GM18505 (cell line): ENCODE data around the gene DFFA.
"Not testable (repeated sequence)": the region's sequence is repeated elsewhere in the genome, so short reads cannot be mapped to it uniquely, and the experiment has no call there.

ENCODE experiments used
- ATAC-seq: cut with Tn5 transposase; IDR thresholded peaks from one replicate; pipeline ENCODE4 v1.9.1; 2021; ENCODE audit not compliant: unreplicated experiment
- POLR2A ChIP-seq: IDR thresholded peaks from 4 replicates; pipeline ENCODE4 v1.6.1; 2011; ENCODE audit warnings: borderline replicate concordance; ENCODE audit not compliant: insufficient read depth, insufficient read length; ENCODE audit errors: extremely low read depth

DFFA gene

DNA sequence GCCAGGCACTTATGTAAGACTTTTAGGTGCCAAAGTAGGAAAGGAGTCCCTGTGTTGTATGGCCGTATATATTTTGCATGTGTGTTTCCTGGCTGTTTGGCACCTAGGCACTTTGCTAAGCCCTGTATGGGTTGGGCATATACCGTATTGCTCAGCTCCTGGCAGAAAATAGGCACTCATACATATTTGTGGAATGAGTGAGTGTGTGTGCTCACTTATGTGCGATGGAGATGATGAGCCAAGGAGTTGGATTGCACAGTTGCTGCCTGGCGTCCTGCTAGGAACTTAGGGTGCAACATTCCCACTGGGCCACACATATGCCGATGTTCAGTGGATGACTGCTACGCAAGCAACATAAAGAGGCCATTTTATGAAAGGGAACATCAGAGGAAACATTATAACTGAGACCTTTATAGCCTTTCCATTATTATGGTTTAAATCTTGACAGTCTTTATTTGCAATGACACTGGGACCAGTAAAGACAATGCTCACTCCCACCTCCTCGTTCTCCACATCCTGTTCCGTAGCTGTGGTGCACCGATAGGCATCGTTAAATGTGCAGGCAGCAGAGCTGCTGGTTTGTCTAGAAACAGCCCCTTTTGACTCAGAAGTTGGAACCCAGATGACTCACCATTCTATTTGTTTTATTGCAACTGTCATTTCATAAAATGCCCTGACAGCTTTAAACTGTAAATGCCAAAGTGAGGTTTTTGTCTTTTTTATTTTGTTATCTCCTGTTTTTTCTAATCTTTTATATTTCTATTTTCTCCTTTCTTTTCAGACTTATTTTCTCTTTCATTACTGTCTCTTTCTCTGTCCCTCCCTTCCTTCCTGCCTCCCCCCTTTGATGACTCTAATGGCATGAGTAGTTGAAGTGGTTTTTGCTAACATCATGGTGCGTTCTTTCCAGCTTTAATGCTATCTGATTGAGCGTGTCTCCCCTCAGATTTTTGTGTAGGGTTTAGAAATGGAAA is 38.5 kb upstream of the DFFA start:
- ATAC-seq, result no peak
- TF ChIP-seq POLR2A, result no peak

DNA sequence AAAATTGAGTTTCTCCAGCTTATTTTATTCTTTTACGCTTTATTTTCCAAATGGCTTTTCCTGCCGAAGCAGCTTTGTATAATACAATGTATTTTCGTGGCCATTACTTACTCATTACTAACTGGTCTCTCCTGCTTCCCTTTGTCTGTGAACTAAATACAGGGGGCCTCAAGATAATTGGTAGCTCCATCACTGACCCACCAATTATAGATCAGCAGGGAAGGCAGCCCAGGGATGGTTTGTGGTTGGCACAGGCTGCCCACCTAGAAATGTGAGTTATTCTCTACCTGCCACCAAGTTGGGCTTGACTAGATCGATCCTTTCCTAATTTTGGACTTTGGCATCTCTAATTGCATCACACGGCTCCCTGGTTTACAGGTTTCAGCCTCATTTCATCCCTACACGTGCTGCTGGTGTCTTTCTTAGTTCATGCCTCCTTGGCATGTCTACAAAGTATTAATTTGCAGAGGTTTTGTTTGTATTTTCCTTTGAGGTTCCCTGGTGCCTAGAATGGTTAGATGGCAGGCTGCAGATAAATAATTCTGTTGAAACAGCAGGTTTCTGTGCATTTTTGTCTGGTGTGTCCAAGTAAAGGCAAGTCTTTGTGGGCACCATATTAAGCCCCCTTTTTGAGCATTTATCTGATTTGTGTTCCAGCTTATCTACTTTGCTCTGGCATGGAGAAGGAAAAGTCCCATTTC is 37.6 kb upstream of the DFFA start:
- no peak for ATAC-seq
- TF ChIP-seq POLR2A, result no peak

DNA sequence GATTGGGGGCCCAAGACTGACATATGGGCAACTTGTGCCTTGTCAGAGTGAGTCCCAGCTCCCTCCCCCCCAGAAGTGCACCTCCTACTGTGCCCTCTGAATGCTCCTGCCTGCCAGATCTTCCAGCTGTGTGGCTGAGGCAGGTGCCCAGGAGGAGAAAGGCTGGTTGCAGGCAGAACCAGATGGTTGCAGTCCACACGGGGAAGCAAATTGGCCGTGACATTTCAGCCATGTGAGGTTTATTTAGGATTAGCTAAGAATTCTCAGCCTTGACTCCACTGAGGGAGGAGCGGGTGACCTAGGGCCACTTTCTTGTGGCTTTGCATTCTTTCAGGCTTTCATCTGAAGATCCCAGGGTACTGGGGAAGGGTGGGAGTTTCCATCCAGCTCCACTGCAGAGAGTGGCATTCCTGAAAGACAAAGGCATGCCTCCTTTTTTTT is 36.2 kb upstream of the DFFA start:
- no peak for TF ChIP-seq POLR2A
- no peak for ATAC-seq

DNA sequence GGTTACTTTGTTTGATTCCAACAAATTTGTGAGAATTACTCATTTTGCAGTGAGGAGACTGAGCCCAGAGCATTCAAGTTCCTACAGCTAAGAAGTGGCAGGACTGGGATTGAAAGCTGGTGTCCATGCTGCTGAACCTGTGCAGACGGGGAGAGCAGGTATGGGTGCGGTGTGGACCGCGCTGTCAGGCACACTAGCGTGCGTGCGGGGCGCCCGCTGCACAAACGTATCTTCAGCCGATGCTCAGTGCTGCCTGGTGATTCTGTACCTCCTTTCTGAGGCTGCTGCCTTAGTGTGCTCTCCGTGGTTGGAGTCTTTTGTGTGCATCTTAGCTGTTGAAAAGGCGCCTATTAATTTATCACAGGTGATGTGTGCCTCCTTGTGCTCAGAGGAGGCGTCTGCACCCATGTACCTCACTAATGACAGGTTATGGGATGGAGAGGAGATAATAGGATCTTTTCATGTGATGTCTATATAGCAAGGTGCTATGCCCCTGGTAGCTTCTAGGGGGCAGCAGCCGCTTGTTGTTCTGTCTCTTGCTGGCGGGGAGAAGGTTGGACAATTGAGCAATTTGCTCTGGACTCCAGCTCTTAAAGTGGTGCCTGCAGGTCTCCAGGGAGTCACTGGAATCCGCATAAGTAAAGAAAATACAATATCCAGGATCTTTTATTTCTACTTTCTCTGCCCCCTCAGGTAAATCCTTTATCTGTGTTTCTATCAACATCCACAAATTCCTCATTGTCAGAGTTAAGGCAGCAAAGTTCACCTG is 35.0 kb upstream of the DFFA start:
- ATAC-seq, result no peak
- TF ChIP-seq POLR2A, result no peak

DNA sequence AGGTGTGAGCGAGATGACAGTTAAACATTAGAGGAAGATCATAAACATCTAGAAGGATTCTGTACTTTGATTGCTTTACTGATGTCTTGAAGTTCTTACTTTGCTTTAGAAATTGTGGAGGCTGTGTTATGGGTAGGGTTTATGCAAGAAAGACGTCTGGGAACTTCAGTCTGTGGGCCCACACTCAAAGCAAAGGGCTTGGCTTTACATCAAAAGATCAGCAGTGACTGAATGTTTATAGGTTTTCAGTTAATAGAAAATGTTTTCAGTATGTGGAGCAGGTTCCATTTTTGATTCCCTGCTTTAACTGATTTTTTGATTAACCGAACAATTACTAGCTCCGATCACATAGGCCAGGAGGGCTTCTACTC is 34.3 kb upstream of the DFFA start:
- no peak for TF ChIP-seq POLR2A
- no peak for ATAC-seq

DNA sequence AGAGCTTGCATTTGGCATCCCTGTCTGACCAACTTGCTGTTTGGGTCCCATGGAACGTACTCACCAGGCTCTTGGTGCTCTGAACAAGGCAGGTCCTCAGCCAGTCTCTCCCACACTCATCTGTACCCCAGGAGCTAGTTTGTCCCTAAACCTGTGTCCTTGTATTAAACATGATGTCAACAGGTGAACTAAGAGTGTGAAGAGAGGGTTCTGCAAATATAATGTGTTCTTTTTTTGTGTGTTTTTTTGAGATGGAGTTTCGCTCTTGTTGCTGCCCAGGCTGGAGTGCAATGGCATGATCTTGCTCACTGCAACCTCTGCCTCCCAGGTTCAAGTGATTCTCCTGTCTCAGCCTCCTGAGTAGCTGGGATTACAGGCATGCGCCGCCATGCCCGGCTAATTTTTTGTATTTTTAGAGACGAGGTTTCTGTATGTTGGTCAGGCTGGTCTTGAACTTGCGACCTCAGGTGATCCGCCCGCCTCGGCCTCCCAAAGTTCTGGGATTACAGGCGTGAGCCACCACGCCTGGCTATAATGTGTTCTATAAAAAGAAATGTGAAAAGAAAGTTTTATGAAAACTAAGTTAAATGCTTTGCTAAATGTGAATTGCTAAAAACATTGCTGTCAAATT is 33.8 kb upstream of the DFFA start:
- ATAC-seq, result not testable (repeated sequence)

DNA sequence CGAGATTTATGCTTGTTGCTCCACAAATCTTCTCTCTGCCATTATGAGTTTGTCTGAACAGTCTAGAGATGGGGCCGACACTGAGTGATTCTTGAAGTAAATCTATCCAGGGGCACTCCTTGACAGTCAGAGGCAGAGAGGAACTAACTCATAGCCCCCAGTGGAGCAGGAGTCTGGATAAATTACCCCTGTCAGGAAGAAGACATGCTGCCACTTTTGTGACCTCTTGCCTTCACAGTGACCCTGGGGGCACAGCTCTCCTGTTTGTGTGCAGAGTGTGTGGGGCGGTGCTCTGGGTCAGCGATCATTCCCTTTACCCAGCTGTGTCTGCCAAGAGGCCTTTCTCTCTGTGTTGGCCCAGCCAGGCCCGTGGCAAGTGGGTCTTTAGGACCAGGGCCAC is 31.9 kb upstream of the DFFA start:
- no peak for ATAC-seq

DNA sequence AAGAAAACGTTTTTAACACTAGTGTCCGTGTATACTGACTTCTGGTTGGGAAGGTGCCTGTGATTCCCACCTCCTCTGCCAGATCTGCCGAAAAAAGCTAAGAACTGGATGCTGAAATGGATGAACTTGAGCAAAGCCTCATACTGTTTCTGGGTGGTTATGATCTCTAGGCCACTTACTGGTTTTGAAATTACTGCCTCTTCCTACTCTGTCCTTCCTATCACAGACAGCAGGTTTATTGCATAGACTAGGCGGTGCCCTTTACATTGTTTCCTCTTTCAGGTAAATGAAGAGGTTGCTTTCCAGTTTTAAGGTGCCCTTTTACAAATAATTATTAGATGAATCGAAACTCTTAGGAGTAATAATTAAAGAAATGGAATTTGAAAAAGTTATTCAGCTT is 29.9 kb upstream of the DFFA start:
- TF ChIP-seq POLR2A, result no peak
- ATAC-seq, result no peak

More for the DNA sequence above, 31.9 kb upstream of the DFFA start:
- TF ChIP-seq POLR2A, result no peak

DNA sequence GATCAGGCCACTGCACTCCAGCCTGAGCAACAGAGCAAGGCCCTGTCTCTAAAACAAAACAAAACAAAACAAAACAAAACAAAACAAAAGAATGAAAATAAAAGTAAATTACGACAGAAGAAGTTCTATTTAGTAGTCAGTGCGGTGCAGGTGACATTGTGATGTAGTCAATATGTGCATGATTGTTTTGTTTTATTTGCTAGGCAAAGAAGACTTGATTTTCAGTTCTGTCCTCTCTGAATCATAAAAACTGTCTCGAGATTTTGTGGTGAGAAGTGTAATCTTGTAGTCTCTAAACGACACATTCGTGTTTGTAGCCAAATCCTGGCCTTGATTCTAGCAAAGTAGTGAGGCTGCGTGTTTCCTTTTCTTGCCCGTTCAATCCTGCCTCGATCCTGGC is 25.9 kb upstream of the DFFA start:
- no peak for TF ChIP-seq POLR2A
- ATAC-seq, result no peak

DNA sequence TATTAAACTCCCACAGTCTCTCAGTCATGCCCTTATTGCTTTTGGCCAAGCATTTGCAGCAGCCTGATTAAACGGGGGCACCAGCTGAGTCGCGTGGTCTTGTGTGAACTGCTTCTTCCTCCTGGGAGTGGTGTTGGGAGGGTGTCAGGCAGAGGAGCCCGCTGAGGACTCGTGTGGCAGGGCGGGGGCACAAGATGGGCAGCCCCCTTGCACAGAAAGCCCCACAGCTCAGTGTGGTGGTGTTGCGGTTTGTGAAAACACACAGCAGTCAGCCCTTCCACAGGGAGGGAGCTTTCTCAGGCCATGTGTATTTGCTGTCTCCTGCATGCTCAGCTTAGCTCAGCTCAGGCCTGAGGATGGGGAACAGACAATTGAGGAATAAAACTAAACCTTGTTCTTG is 24.8 kb upstream of the DFFA start:
- no peak for ATAC-seq

DNA sequence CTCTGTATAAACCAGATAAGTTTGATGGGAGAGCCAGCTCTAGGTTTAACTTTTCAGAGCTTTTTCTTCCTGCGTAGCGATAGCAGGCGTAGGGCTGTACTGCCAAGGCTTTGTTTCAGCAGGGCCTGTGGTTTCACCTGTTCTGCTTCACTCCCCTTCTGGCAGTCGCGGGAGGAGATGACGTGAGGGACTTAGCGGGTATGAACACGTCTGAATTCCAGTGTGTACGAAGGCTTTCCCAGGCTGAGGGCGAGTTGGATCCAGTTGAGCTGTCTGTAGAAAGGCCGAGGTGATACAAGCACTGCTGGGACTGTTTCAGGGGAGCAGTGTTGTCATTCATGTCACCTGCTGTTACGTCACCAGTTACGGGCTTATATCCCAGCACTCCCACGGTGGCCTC is 23.6 kb upstream of the DFFA start:
- TF ChIP-seq POLR2A, result no peak
- no peak for ATAC-seq

More for the DNA sequence above, 24.8 kb upstream of the DFFA start:
- no peak for TF ChIP-seq POLR2A

DNA sequence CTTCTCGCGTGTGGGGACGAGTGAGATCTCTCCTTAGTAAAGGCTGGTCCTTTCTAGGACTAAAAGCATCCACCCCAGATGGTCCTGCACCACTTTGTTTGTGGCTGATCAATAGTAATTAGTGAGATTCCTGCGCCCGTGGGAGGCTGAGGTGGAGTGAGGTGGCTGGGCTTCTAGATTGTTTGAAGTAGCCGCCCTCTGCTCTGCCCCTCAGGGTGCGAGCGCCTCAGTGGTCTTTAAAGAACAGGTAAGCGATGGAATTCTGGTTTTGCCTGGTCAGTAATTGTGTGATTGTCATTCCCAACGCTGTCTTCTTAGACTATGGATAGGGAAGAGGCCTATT is 23.1 kb upstream of the DFFA start:
- ATAC-seq, result no peak
- no peak for TF ChIP-seq POLR2A
